SH-SY5Y (cell line): ENCODE measurements around the gene LRIG3.

Source experiments
- GATA2 ChIP-seq: IDR thresholded peaks from 2 replicates; pipeline ENCODE4 v1.6.1; 2011; ENCODE audit warnings: mild to moderate bottlenecking, low read depth, low read length
- GATA3 ChIP-seq: IDR thresholded peaks from 2 replicates; pipeline ENCODE4 v1.6.1; 2011; ENCODE audit warnings: low read depth, mild to moderate bottlenecking, low read length, moderate library complexity

The LRIG3 gene

DNA sequence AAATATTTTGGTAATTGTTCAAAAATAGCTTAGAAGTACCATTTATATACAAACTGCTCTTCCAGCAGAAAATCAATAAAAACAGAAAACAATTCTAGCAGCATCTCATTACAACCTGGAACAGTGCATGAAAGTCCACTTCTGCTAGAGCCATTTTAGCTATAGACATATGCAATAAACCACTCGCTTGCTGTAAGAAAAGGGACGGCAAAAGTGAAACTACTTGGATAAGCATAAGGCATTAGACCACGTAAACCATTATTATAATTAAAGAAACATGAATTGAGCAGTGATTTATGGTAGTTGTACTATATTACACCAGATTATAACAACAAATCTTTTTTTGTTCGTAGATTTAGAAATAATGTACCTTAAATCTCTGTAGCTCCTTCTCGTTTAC is 48.7 kb downstream of the LRIG3 start:
- TF ChIP-seq GATA3, result no peak
- no peak for TF ChIP-seq GATA2

DNA sequence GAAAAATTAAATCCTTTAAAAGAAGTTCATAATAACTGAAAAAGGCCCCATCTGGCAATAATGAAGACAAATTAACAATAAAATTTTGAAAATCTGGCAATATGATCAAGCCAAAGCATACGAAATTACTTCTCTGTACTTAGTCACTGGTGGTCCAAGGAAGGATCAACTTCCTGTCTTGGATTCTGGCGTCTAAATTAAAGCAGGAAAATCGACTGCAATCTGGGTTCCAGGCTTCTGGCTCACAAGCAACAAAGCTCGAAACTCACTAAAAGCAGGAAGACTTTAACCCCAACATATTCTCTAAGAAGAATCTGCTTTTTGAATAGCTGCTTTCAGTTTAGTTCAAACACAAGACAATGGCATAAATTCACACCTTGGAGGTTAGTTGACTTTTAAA is 49.7 kb downstream of the LRIG3 start:
- no peak for TF ChIP-seq GATA3
- no peak for TF ChIP-seq GATA2

DNA sequence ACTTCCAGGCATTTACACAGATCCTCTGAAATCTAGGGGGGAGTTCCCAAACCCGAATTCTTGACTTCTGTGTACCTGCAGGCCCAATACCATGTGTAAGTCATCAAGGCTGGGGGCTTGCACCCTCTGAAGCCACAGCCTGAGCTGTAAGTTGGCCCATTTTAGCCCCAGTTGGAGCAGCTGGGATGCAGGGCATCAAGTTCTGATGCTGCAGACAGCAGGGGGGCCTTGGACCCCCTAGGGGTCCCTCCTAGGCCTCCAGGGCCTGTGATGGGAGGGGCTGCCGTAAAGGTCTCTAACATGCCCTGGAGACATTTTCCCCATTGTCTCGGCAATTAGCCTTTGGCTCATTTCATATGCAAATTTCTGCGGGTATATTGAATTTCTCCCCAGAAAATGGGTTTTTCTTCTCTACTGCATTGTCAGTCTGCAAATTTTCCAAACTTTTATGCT is 59.5 kb downstream of the LRIG3 start:
- no peak for TF ChIP-seq GATA2
- no peak for TF ChIP-seq GATA3

DNA sequence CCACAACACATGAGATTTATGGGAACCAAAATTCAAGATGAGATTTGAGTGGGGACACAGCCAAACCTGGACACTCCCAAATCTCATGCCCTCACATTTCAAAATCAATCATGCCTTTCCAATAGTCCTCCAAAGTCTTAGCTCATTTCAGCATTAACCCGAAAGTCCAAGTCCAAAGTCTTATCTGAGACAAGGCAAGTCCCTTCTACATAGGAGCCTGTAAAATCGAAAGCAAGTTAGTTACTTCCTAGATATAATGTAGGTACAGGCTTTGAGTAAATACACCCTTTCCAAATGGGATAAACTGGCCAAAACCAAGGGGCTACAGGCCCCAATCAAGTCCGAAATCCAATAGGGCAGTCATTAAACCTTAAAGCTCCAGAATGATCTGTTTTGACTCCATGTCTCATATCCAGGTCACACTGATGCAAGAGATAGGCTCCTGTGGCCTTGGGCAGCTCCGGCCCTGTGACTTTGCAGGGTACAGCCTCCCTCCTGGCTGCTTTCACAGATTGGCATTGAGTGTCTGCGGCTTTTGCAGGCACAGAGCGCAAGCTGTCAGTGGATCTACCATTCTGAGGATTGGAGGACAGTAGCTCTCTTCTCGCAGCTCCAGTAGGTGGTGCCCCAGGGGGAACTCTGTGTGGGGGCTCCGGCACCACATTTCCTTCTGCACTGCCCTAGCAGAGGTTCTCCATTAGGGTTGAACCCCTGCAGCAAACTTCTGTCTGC is 60.1 kb downstream of the LRIG3 start:
- no peak for TF ChIP-seq GATA3
- TF ChIP-seq GATA2, result no peak

DNA sequence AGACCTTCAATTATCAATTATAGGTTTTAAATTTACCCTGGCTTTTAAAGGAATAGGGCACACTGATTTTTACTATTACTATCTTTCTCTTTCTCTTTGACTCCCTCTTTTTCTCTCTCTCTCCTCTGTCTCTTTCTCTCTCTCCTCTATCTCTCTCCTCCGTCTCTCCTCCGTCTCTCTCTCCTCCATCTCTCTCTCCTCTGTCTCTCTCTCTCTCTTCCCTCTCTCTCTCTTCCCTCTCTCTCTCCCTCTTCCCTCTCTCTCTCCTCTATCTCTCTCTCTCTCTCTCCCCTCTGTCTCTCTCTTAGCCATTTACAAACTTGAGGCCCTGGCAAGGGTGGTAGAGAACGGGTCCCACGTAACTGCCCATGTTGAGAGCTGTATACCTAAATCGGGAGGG is 62.3 kb downstream of the LRIG3 start:
- TF ChIP-seq GATA3 (no peak), GATA2 (no peak)

DNA sequence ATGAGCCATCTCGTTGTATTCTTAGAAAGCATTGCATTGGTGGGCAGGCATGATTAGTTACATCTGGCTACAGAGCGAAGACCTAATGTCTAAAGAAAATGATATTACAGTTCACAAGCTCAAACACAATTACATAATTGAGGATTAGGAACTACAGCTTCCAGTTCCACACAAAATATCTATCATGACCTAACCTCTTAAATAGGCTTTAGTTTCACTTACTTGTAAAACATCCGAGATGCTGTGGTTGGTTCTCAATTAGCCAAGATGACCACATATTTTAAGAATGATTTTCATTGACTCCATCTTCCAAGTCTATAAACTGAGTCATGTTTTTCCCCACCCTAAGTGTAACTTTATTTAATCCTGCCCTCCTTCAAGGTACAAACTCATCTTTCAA is 69.5 kb downstream of the LRIG3 start:
- no peak for TF ChIP-seq GATA3
- TF ChIP-seq GATA2, result no peak

DNA sequence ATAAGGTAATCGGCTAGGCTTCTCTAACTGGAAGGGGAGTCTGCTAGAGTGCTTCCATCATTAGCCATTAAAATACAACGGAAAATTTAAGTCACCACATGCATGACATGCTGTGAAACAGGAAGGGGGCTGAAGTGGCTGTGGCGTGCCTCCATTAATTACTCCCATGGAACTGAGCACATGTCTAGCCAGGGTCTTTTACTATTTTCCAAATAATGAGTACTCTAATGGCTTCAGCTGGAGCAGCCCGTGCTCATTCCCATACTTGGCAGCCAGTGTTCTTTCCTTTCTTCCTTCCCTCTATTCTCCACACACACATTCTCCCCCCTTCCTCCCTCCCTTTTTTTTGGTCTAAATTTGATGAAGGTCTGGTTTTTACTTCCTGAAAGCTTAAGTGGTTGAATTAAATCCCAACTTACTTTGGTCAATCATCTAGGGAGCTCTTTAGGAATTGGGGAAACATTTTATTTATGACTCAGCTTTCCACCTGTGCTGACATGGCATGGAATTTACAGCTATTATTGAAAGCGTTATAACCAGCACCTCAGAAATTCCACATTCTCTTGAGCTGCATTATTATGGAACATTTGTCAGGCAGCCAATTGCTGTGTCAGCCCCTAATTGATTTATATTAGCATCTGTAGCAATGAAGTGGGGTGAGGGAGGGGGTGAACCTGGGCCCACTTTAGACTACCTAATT is 72.3 kb downstream of the LRIG3 start:
- TF ChIP-seq GATA2 (no peak), GATA3 (no peak)

DNA sequence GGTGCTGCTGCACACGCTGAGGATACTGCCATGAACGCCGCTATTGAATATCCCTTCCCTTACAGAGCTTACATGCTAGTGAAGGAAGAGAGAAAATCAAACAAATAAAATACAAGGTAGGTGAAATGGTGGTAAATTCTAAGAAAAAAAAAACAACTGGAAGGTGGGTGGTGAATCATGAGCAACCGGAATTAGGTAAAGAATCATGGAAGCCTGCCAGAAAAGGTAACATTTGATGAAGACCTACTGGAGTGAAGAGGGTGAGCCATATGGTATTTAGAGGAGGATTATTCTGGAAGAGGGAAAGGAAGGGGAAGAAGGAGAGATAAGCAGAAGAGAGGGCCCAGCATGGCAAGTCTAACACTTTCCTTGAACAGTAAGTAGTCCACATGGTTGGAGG is 76.1 kb downstream of the LRIG3 start:
- no peak for TF ChIP-seq GATA2

DNA sequence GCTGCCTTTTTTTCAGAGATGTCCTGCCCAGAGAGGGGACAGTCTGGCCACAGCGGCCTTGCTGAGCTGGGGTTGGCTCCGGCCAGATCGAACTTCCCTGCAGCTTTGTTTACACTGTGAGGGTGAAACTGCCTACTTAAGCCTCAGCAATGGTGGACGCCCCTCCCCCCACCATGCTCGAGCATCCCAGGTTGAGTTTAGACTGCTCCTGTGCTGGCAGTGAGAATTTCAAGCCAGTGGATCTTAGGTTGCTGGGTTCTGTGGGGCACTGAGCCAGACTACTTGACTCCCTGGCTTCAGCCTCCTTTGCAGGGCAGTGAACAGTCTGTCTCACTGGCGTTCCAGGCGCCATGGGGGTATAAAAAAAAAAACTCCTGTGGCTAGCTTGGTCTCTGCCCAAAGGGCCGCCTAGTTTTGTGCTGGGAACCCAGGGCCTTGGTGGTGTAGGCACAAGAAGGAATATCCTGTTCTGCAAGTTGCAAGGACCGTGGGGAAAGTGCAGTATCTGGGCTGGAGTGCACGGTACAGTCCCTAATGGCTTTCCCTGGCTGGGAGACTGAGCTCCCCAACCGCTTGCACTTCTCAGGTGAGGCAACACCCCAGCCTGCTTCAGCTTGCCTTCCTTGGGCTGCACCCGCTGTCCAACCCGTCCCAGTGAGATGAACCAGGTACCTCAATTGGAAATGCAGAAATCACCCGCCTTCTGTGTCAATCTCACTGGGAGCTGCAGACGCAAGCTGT is 79.1 kb downstream of the LRIG3 start:
- TF ChIP-seq GATA3 (no peak), GATA2 (no peak)

DNA sequence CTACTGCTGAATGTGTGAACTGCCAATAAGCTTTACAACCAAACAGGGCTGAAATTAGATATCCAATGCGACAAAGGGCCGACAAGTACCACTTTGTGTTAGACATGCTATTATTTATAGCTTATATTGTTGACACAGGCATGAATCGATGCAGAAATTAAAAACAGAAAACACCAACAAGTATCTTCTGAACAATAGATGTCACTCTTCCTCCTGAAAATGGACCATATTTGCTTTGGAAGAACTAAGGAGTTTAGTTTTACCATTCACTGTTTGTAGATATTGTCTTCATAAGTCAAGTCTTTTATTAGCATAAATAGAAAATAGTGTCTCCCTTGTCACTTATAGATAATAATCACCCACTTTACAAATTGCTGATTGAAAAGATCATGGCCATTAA is 86.5 kb downstream of the LRIG3 start:
- TF ChIP-seq GATA2, result no peak
- TF ChIP-seq GATA3, result no peak

DNA sequence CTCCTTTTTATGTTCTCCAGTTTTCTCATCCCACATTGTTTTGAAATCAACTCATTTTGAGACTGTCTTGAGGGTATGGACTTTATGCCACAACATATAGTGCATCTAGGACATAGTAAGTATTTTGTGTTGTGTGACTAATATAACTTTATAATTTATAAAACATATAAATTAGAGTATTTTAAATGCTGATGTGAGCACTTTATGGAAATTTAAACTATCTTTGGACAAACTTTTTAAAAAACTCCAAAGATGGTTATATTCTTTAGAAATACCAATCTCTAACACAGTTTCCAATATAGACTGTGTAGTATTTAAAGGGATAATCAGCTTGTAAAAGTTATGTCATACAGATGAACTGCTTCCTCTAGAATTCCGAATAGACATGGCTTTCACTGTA is 87.4 kb downstream of the LRIG3 start:
- no peak for TF ChIP-seq GATA3
- TF ChIP-seq GATA2, result no peak
